ENCODE measurements around the gene TNS1. TPM values are rescaled to one million over a fixed set of nuclear protein-coding genes. Genes with fewer than 3 reads are reported as not detected.
A peak's percentile ranks its signal among the peaks of the same experiment; 100 is the strongest.

The TNS1 gene
- total RNA-seq, 1 experiment from 2014 or later = 3.4 TPM

DNA sequence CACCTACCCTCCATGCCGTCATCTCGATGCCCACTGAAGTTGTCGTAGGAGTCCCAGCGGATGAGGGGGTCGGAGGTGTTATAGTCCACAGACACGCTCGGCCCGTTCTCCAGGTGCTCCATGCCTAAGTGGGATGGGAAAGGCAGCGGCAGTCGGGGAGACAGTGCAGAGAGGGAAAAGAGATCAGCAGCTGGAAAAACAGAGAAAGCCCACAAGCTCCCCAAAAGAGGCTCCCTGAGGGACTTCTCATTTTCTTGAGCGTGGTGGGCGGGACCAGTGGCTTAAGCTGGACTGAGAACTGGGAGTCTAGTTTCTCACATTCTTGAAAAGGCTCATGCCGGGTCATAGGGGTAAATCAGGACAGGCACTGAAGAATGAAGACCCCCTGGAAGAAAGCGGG, 121.9 kb downstream of the TNS1 start:
- no peak for DNase-seq
- TF ChIP-seq CTCF (conservative IDR thresholded peaks at IDR 0.05) = no peak
- Histone ChIP-seq H3K18ac (ENCODE audit: insufficient read length, low read depth, low read length) (no peak overlapping the region), H3K4me1 (ENCODE audit: insufficient read depth, low read length) (no peaks in the 10 kb centered on the region), H3K23ac (ENCODE audit: insufficient read length, low read depth, low read length) (no peak overlapping the region), H4K8ac (replicated peaks; ENCODE audit: insufficient read length, low read depth, low read length) (no peak overlapping the region), H4K91ac (ENCODE audit: insufficient read length, low read depth, low read length) (no peak overlapping the region), H2BK5ac (ENCODE audit: insufficient read length, low read length) (peak overlapping the region; percentile 51), H3K4me2 (ENCODE audit: insufficient read depth, insufficient read length, low read length) (no peak overlapping the region), H2BK12ac (ENCODE audit: insufficient read length, low read depth, low read length) (no peak overlapping the region), H3K9ac (ENCODE audit: extremely low read depth, insufficient read length, low read length) (no peak overlapping the region), H3K23me2 (ENCODE audit: insufficient read length, low read depth, low read length, poor library complexity, severe bottlenecking) (no peaks in the 10 kb centered on the region), H3K79me1 (ENCODE audit: insufficient read depth, low read depth, low read length, poor library complexity, severe bottlenecking) (no peaks in the 10 kb centered on the region), H2AFZ (ENCODE audit: low read length) (no peak overlapping the region), H3K14ac (ENCODE audit: insufficient read depth, low read length) (no peak overlapping the region), H3T11ph (ENCODE audit: low read length) (no peak overlapping the region), H3K9me3 (ENCODE audit: control insufficient read depth, low read depth, low read length) (no peaks in the 10 kb centered on the region), H2BK15ac (ENCODE audit: low read depth, low read length) (no peak overlapping the region), H3K56ac (ENCODE audit: insufficient read length, low read depth, low read length) (no peak overlapping the region), H3K27me3 (ENCODE audit: insufficient read depth, low read length) (no peaks in the 10 kb centered on the region), H2BK120ac (ENCODE audit: low read depth, low read length, poor library complexity, severe bottlenecking) (no peak overlapping the region), H2AK5ac (ENCODE audit: insufficient read length, low read length) (no peak overlapping the region), H4K20me1 (ENCODE audit: control insufficient read depth, insufficient read depth, insufficient read length) (no peaks in the 10 kb centered on the region), H3K27ac (ENCODE audit: insufficient read length, low read depth, low read length) (no peak overlapping the region), H2BK20ac (ENCODE audit: low read depth, low read length, poor library complexity, severe bottlenecking) (no peak overlapping the region), H3K4ac (ENCODE audit: low read depth, low read length) (no peak overlapping the region), H4K5ac (ENCODE audit: insufficient read length, low read depth, low read length) (no peak overlapping the region), H3K79me2 (ENCODE audit: insufficient read depth, low read length) (no peaks in the 10 kb centered on the region)
- no CpG with 5 or more reads among the region's 14 CpGs for WGBS (ENCODE audit: extremely low coverage, insufficient read length, low lambda C conversion rate)
- Mint-ChIP-seq H3K4me3 (no peak overlapping the region), H3K36me3 (ENCODE audit: insufficient read depth in 1 of 3, low read depth in 3 of 3) (no peaks in the 10 kb centered on the region), H3K4me1 (peaks cover 11 to 21% of the 10 kb centered on the region in 2 experiments), H3K9me3 (no peaks in the 10 kb centered on the region), H3K27me3 (ENCODE audit: low read depth) (no peaks in the 10 kb centered on the region; the same call in none of the 2 replicates), H3K27ac (no peak overlapping the region; a peak in 2 of 7 replicates)
